Panc1 (cell line): Measurements from ENCODE around the gene DCC. TPM values are rescaled to one million over a fixed set of nuclear protein-coding genes. Genes with fewer than 3 reads are reported as not detected.

Source experiments
- ATAC-seq: fragments of 200-7000 bp; cut with Tn5 transposase; 2 replicates; pipeline ENCODE4 v1.9.1; 2020; ENCODE audit warnings: mild to moderate bottlenecking, moderate library complexity
- BruUV-seq: library from RNA; stranded (reverse); fragments of 400-500 nt; replicated peaks from 2 replicates; lab custom pipeline; 2021; lab: Mats Ljungman, UMichigan
- CTCF ChIA-PET: fragments of 300-600 bp; sonication (Branson Sonifier 250); formaldehyde crosslinking; loops from one replicate; lab custom pipeline; 2022; ENCODE audit warnings: antibody characterized with exemption; lab: Charles Lee
- POLR2A ChIA-PET: fragments of 300-600 bp; sonication (Branson Sonifier 250); formaldehyde crosslinking; loops from one replicate; lab custom pipeline; 2022; ENCODE audit warnings: antibody characterized with exemption; lab: Charles Lee
- DNase-seq: peaks from one replicate; pipeline ENCODE4 v3.0.0-alpha.2; 2010; ENCODE audit warnings: low read depth, low spot score
- H3K27ac ChIP-seq: 2 replicates; pipeline ENCODE4 v1.5.1; 2011; ENCODE audit warnings: mild to moderate bottlenecking, low read length, inconsistent platforms
- H3K27me3 ChIP-seq: fragments of 200-500 bp; sonication (Bioruptor generic); 2 replicates; pipeline ENCODE4 v1.6.0; 2014; ENCODE audit warnings: low read length, inconsistent platforms; ENCODE audit not compliant: control insufficient read depth, insufficient read depth
- H3K36me3 ChIP-seq: fragments of 200-500 bp; sonication (Bioruptor generic); 2 replicates; pipeline ENCODE4 v1.5.1; 2014; ENCODE audit warnings: inconsistent platforms, mild to moderate bottlenecking, low read length, moderate library complexity; ENCODE audit not compliant: control insufficient read depth, insufficient read depth
- H3K4me1 ChIP-seq: 2 replicates; pipeline ENCODE4 v1.5.1; 2011; ENCODE audit warnings: inconsistent platforms, mild to moderate bottlenecking, low read length, moderate library complexity; ENCODE audit not compliant: control insufficient read depth, insufficient read depth
- H3K4me3 ChIP-seq, 2 experiments: 2 replicates each; pipeline ENCODE4 v1.5.1; 2011 to 2012; ENCODE audit warnings: low read depth in 2 of 2, low read length in 2 of 2, mild to moderate bottlenecking in 2 of 2, inconsistent platforms in 1 of 2, moderate library complexity in 1 of 2
- H3K9me3 ChIP-seq: fragments of 200-500 bp; sonication (Bioruptor generic); 2 replicates; pipeline ENCODE4 v1.5.1; 2014; ENCODE audit warnings: low read depth, mild to moderate bottlenecking, inconsistent platforms, low read length, moderate library complexity; ENCODE audit not compliant: control insufficient read depth, insufficient read depth
- POLR2AphosphoS5 ChIP-seq: IDR thresholded peaks from 2 replicates; pipeline ENCODE4 v1.6.1; 2012; ENCODE audit warnings: mild to moderate bottlenecking, low read depth, low read length, moderate library complexity
- SIN3A ChIP-seq: IDR thresholded peaks from 2 replicates; pipeline ENCODE4 v1.6.1; 2012; ENCODE audit warnings: low read depth, mild to moderate bottlenecking, low read length, moderate library complexity, borderline replicate concordance; ENCODE audit not compliant: insufficient read depth
- TCF7L2 ChIP-seq: IDR thresholded peaks from 2 replicates; pipeline ENCODE4 v1.6.1; 2011; ENCODE audit warnings: mild to moderate bottlenecking, low read depth, low read length, inconsistent platforms
- in situ Hi-C: cut with HindIII; loops from 2 replicates; pipeline ENCODE4 v1.10.0; 2016; ENCODE audit warnings: low sequenced_read_pairs, low pct_unique_long_range_greater_than_20kb
- intact Hi-C: fragments of 100-400 bp; cut with micrococcal nuclease; formaldehyde crosslinking; loops from one replicate; pipeline ENCODE4 v1.10.0; 2022; ENCODE audit not compliant: unreplicated experiment
- total RNA-seq: library from RNA; stranded (reverse); gene quantifications from one replicate; pipeline ENCODE4 v1.2.1, GENCODE V29; 2021; ENCODE audit not compliant: unreplicated experiment
- TF ChIP-seq, protein P1 (sequence below), 2 experiments: IDR thresholded peaks; 2 replicates each; pipeline ENCODE4 v1.6.1; 2011 to 2012; ENCODE audit warnings: low read depth in 2 of 2, control low read depth in 1 of 2, low read length in 1 of 2, mild to moderate bottlenecking in 1 of 2, moderate library complexity in 1 of 2; ENCODE audit not compliant: insufficient read depth in 1 of 2
- TF ChIP-seq, protein P2 (sequence below): fragments of 450-650 bp; IDR thresholded peaks from 2 replicates; pipeline ENCODE4 v1.5.1; 2017; ENCODE audit warnings: mild to moderate bottlenecking

DCC gene
- total RNA-seq, 1 experiment from 2014 or later = not detected

DNA sequence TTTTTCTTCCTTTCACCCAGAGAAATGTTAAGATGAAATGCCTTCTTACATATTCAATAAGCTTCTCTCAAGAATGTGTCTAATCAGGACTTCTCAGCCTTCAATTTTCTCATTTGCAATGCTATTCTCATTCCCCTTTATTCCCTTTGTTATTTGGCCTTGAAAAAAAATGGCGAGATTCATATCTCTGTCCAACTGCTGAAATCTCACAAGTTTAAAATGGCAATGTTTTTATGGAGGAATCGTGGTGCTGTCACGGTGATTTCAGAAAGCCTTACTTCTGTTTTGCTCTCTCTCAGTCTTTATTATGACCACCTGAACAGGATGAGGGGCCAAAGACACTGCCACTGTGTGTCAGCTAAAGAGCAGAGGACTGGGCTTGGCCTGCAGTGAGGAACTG lies 928.5 kb downstream of the DCC start:
- ATAC-seq (no peak), DNase-seq (no peak)
- in situ Hi-C loops = no loop called here
- TF ChIP-seq, protein P1, sequence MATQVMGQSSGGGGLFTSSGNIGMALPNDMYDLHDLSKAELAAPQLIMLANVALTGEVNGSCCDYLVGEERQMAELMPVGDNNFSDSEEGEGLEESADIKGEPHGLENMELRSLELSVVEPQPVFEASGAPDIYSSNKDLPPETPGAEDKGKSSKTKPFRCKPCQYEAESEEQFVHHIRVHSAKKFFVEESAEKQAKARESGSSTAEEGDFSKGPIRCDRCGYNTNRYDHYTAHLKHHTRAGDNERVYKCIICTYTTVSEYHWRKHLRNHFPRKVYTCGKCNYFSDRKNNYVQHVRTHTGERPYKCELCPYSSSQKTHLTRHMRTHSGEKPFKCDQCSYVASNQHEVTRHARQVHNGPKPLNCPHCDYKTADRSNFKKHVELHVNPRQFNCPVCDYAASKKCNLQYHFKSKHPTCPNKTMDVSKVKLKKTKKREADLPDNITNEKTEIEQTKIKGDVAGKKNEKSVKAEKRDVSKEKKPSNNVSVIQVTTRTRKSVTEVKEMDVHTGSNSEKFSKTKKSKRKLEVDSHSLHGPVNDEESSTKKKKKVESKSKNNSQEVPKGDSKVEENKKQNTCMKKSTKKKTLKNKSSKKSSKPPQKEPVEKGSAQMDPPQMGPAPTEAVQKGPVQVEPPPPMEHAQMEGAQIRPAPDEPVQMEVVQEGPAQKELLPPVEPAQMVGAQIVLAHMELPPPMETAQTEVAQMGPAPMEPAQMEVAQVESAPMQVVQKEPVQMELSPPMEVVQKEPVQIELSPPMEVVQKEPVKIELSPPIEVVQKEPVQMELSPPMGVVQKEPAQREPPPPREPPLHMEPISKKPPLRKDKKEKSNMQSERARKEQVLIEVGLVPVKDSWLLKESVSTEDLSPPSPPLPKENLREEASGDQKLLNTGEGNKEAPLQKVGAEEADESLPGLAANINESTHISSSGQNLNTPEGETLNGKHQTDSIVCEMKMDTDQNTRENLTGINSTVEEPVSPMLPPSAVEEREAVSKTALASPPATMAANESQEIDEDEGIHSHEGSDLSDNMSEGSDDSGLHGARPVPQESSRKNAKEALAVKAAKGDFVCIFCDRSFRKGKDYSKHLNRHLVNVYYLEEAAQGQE (IDR thresholded peaks at IDR 0.05; ENCODE audit: insufficient read depth in 1 of 2, low read depth in 2 of 2, low read length in 1 of 2) = 0 out of 4 replicates have a peak, but pooled peaks of 1 of the 2 experiments have one; percentile 53
- no peak for TF ChIP-seq TCF7L2
- H3K36me3 ChIP-seq = no peaks in the 10 kb centered on the region
- intact Hi-C loops = no loop called here
- no TSS peak for BruUV-seq
- ChIA-PET POLR2A (no interaction called here), CTCF (no interaction called here)
- no peaks in the 10 kb centered on the region for H3K4me1 ChIP-seq
- H3K27me3 ChIP-seq = no peaks in the 10 kb centered on the region
- H3K4me3 ChIP-seq = no peak overlapping the region
- H3K27ac ChIP-seq = no peak overlapping the region
- H3K9me3 ChIP-seq = no peaks in the 10 kb centered on the region

DNA sequence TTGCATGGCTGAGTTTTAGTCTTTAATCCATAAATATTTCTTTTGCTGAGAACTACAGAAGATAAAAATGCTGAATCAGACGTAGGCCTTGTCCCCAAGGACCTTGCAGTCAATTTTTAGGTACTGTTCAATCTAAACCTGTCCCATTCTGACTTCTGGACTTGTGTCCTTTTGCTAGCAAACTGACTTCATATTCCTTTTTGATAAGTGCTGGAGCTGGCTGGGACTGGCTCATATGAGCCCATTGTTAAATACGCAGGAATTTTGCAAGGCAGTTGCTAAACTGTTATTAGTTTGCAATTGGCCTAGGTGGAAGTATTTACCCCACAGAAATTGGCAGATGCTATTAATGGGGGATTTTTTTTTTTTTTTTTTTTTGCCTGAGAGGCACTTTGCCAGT lies 941.4 kb downstream of the DCC start:
- Histone ChIP-seq H3K9me3 (no peaks in the 10 kb centered on the region), H3K4me1 (no peaks in the 10 kb centered on the region), H3K36me3 (no peaks in the 10 kb centered on the region), H3K4me3 (no peak overlapping the region), H3K27ac (no peak overlapping the region), H3K27me3 (no peaks in the 10 kb centered on the region)
- ChIA-PET CTCF (no interaction called here), POLR2A (no interaction called here)
- BruUV-seq = no TSS peak
- no peak for DNase-seq
- intact Hi-C loops = no loop called here
- no peak for ATAC-seq
- in situ Hi-C loops = no loop called here
- TF ChIP-seq SIN3A (no peak), POLR2AphosphoS5 (no peak), TCF7L2 (no peak)
- TF ChIP-seq, protein P2, sequence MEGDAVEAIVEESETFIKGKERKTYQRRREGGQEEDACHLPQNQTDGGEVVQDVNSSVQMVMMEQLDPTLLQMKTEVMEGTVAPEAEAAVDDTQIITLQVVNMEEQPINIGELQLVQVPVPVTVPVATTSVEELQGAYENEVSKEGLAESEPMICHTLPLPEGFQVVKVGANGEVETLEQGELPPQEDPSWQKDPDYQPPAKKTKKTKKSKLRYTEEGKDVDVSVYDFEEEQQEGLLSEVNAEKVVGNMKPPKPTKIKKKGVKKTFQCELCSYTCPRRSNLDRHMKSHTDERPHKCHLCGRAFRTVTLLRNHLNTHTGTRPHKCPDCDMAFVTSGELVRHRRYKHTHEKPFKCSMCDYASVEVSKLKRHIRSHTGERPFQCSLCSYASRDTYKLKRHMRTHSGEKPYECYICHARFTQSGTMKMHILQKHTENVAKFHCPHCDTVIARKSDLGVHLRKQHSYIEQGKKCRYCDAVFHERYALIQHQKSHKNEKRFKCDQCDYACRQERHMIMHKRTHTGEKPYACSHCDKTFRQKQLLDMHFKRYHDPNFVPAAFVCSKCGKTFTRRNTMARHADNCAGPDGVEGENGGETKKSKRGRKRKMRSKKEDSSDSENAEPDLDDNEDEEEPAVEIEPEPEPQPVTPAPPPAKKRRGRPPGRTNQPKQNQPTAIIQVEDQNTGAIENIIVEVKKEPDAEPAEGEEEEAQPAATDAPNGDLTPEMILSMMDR = no peak
- TF ChIP-seq, protein P1 (IDR thresholded peaks at IDR 0.05; ENCODE audit: insufficient read depth in 1 of 2, low read depth in 2 of 2, low read length in 1 of 2) = no peak
